SU-DHL-6 (cell line): Measurements from ENCODE around the gene GABBR1.

Experiments used
- EZH2phosphoT487 ChIP-seq: fragments of 200-600 bp; sonication (generic), shearing (Covaris generic); conservative IDR thresholded peaks from 2 replicates; pipeline ENCODE4 v1.6.1; 2018; ENCODE audit warnings: mild to moderate bottlenecking, antibody characterized with exemption, low read length, moderate library complexity, mixed read lengths
- TF ChIP-seq, protein P1 (sequence below): fragments of 200-600 bp; sonication (generic); IDR thresholded peaks from one replicate; pipeline ENCODE4 v1.5.1; 2017; ENCODE audit warnings: antibody characterized with exemption, mild to moderate bottlenecking, low read length, moderate library complexity; ENCODE audit not compliant: insufficient read depth, poor library complexity, severe bottlenecking

DNA sequence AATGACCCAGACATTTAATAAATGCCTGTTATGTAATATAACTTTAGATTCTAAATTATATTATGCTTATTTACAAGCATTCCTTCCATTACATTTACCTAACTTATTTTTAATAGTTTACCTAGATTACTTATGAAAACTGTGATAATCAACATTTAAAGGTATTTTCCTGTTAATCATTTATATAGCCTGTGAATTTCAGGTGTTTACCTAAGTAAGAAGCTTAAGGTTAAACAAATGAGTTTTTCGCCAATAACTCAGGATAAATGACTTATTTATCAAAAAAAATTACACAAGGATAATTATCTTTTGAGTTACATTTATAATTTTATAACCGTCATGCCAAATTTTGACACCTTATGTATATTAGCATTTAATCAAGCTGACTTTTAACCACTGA lies 108.9 kb downstream of the GABBR1 start:
- TF ChIP-seq, protein P1, sequence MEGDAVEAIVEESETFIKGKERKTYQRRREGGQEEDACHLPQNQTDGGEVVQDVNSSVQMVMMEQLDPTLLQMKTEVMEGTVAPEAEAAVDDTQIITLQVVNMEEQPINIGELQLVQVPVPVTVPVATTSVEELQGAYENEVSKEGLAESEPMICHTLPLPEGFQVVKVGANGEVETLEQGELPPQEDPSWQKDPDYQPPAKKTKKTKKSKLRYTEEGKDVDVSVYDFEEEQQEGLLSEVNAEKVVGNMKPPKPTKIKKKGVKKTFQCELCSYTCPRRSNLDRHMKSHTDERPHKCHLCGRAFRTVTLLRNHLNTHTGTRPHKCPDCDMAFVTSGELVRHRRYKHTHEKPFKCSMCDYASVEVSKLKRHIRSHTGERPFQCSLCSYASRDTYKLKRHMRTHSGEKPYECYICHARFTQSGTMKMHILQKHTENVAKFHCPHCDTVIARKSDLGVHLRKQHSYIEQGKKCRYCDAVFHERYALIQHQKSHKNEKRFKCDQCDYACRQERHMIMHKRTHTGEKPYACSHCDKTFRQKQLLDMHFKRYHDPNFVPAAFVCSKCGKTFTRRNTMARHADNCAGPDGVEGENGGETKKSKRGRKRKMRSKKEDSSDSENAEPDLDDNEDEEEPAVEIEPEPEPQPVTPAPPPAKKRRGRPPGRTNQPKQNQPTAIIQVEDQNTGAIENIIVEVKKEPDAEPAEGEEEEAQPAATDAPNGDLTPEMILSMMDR, result no peak
- no peak for TF ChIP-seq EZH2phosphoT487
